Neural cell (in vitro differentiated cells): ENCODE results near the gene TOGARAM1.

Experiments used
- SMC3 ChIP-seq: fragments of 450-650 bp; conservative IDR thresholded peaks from 2 replicates; pipeline ENCODE4 v1.6.1; 2014; ENCODE audit warnings: antibody characterized with exemption, mild to moderate bottlenecking, moderate library complexity; ENCODE audit not compliant: poor library complexity
- TF ChIP-seq, protein P1 (sequence below): fragments of 450-650 bp; IDR thresholded peaks from 2 replicates; pipeline ENCODE4 v1.5.1; 2014; ENCODE audit warnings: antibody characterized with exemption, mild to moderate bottlenecking, moderate library complexity; ENCODE audit not compliant: poor library complexity, severe bottlenecking

DNA sequence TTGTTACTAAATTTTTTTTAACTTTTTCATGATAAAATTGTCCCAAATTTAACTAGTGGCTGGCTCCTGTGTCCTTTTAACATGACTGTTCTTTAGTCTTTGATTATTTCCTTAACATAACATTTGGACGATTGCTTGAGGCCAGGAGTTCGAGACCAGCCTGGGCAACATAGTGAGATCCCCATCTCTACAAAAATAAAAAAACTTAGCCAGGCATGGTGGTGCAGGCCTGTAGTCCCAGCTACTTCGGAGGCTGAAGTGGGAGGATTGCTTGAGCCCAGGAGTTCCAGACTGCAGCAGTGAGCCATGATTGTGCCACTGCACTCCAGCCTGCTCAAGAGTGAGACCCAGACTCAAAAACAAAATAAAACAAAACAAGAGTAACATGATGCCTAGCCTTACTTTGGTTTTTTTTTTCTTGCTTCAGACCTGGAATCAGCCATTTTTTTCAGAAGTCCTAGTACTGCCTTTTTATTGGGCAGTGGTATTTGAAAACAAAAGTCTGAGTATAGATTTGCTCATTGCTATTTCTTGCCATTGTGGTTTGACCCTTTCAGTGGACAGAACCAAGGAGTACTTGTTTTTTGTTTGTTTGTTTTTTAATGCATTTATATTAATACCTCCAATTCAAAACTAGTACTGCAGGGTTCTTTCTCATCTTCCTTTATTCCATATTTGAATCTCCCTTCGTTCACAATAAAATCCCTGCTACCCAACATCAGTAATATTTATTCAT is 4.8 kb downstream of the TOGARAM1 start:
- no peak for TF ChIP-seq SMC3
- TF ChIP-seq, protein P1, sequence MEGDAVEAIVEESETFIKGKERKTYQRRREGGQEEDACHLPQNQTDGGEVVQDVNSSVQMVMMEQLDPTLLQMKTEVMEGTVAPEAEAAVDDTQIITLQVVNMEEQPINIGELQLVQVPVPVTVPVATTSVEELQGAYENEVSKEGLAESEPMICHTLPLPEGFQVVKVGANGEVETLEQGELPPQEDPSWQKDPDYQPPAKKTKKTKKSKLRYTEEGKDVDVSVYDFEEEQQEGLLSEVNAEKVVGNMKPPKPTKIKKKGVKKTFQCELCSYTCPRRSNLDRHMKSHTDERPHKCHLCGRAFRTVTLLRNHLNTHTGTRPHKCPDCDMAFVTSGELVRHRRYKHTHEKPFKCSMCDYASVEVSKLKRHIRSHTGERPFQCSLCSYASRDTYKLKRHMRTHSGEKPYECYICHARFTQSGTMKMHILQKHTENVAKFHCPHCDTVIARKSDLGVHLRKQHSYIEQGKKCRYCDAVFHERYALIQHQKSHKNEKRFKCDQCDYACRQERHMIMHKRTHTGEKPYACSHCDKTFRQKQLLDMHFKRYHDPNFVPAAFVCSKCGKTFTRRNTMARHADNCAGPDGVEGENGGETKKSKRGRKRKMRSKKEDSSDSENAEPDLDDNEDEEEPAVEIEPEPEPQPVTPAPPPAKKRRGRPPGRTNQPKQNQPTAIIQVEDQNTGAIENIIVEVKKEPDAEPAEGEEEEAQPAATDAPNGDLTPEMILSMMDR: no peak
